CD4-positive, alpha-beta T cell treated with Interleukin-15 for 4 hours (primary cell): Measurements from ENCODE around the gene FSTL5.

Experiments used
- DNase-seq: peaks from one replicate; pipeline ENCODE4 v3.0.0-alpha.2; 2020; ENCODE audit warnings: low spot score

The FSTL5 gene

GRCh38 chr4:161937596-161937995, 226.2 kb downstream of the FSTL5 start:
- no peak for DNase-seq

- DNase-seq = no peak
These were observed 226.9 kb downstream of the FSTL5 start for GRCh38 chr4:161936625-161937550.

- no peak for DNase-seq
These were observed 232.7 kb downstream of the FSTL5 start for GRCh38 chr4:161931089-161931488.

GRCh38 chr4:161929956-161930355, 233.8 kb downstream of the FSTL5 start:
- DNase-seq = no peak

- no peak for DNase-seq
These were observed 237.6 kb downstream of the FSTL5 start for GRCh38 chr4:161926033-161926828.

- DNase-seq = no peak
These were observed 243.3 kb downstream of the FSTL5 start for GRCh38 chr4:161920304-161921052.

- DNase-seq = no peak
These were observed 244.2 kb downstream of the FSTL5 start for GRCh38 chr4:161919442-161920220.

GRCh38 chr4:161916035-161916434, 247.8 kb downstream of the FSTL5 start:
- no peak for DNase-seq

- no peak for DNase-seq
These were observed 256.2 kb downstream of the FSTL5 start for GRCh38 chr4:161907590-161907955.

- DNase-seq = no peak
These were observed 256.8 kb downstream of the FSTL5 start for GRCh38 chr4:161906836-161907589.

GRCh38 chr4:161900110-161900509, 263.7 kb downstream of the FSTL5 start:
- DNase-seq = no peak

- no peak for DNase-seq
These were observed 269.2 kb downstream of the FSTL5 start for GRCh38 chr4:161894493-161895167.

GRCh38 chr4:161894014-161894413, 269.8 kb downstream of the FSTL5 start:
- no peak for DNase-seq

- DNase-seq = no peak
These were observed 270.2 kb downstream of the FSTL5 start for GRCh38 chr4:161893566-161893965.

- DNase-seq = no peak
These were observed 270.8 kb downstream of the FSTL5 start for GRCh38 chr4:161892951-161893350.

- no peak for DNase-seq
These were observed 280.6 kb downstream of the FSTL5 start for GRCh38 chr4:161883157-161883556.

GRCh38 chr4:161881370-161881769, 282.4 kb downstream of the FSTL5 start:
- DNase-seq = no peak

GRCh38 chr4:161869511-161869910, 294.3 kb downstream of the FSTL5 start:
- DNase-seq = no peak

- no peak for DNase-seq
These were observed 307.0 kb downstream of the FSTL5 start for GRCh38 chr4:161856711-161857326.

- no peak for DNase-seq
These were observed 313.2 kb downstream of the FSTL5 start for GRCh38 chr4:161850631-161851030.
